ENCODE data around the gene SLC25A34.

SLC25A34 gene

GRCh38 chr1:15703562-15703961 is 32.5 kb upstream of the SLC25A34 start:
- Histone ChIP-seq H3K4me2 (ENCODE audit: insufficient read depth, low read length, poor library complexity, severe bottlenecking) (no peak overlapping the region), H4K8ac (ENCODE audit: low read depth, low read length) (no peak overlapping the region), H2BK5ac (ENCODE audit: low read length) (no peak overlapping the region), H2BK120ac (ENCODE audit: low read depth, low read length) (no peak overlapping the region), H2BK12ac (ENCODE audit: low read length) (no peak overlapping the region), H3K27me3 (ENCODE audit: control insufficient read depth in 3 of 3, insufficient read depth in 3 of 3, low read depth in 1 of 3, low read length in 3 of 3) (no peaks in the 10 kb centered on the region), H3K36me3 (replicated peaks in 1 of 2; ENCODE audit: control insufficient read depth in 2 of 2, insufficient read depth in 2 of 2, low read length in 2 of 2) (peaks cover 0 to 9% of the 10 kb centered on the region in 2 donors), H2AK5ac (ENCODE audit: low read depth, low read length) (no peak overlapping the region), H2AFZ (ENCODE audit: low read length) (no peak overlapping the region), H3K4ac (ENCODE audit: low read length) (no peak overlapping the region), H3K4me3 (ENCODE audit: low read length in 2 of 2) (no peak overlapping the region), H3K27ac (replicated peaks; ENCODE audit: low read length) (no peak overlapping the region), H3K14ac (ENCODE audit: low read length) (no peak overlapping the region), H3K18ac (ENCODE audit: low read length) (peak overlapping the region; percentile 54), H3K79me1 (ENCODE audit: low read depth, low read length) (peaks cover 10% of the 10 kb centered on the region), H3K9me3 (replicated peaks in 1 of 2; ENCODE audit: control insufficient read depth in 2 of 2, insufficient read depth in 1 of 2, low read depth in 1 of 2, low read length in 2 of 2) (peaks cover 0 to 2% of the 10 kb centered on the region in 2 donors), H3K4me1 (ENCODE audit: control insufficient read depth in 2 of 2, insufficient read depth in 1 of 2, low read depth in 1 of 2, low read length in 2 of 2) (peaks cover 0 to 5% of the 10 kb centered on the region in 2 donors), H2BK15ac (ENCODE audit: low read length) (no peak overlapping the region), H3K23ac (ENCODE audit: low read depth, low read length, poor library complexity) (peak overlapping the region; percentile 20), H3K9ac (ENCODE audit: low read depth, low read length, poor library complexity) (no peak overlapping the region), H4K91ac (ENCODE audit: low read depth, low read length, poor library complexity) (no peak overlapping the region)
- DNase-seq (ENCODE audit: low spot score), result no peak
- WGBS, 2 donors (ENCODE audit: extremely low coverage in 2 of 2, insufficient read length in 2 of 2, insufficient replicate concordance in 1 of 2), result no CpG with 5 or more reads among the region's 9 CpGs

GRCh38 chr1:15704526-15705183 is 31.4 kb upstream of the SLC25A34 start:
- Histone ChIP-seq H2BK12ac (ENCODE audit: low read length) (no peak overlapping the region), H2BK120ac (ENCODE audit: low read depth, low read length) (no peak overlapping the region), H3K9ac (ENCODE audit: low read depth, low read length, poor library complexity) (no peak overlapping the region), H3K4me2 (ENCODE audit: insufficient read depth, low read length, poor library complexity, severe bottlenecking) (no peak overlapping the region), H3K27me3 (ENCODE audit: control insufficient read depth in 3 of 3, insufficient read depth in 3 of 3, low read depth in 1 of 3, low read length in 3 of 3) (no peaks in the 10 kb centered on the region), H3K4ac (ENCODE audit: low read length) (no peak overlapping the region), H3K18ac (ENCODE audit: low read length) (no peak overlapping the region), H2BK15ac (ENCODE audit: low read length) (no peak overlapping the region), H2AFZ (ENCODE audit: low read length) (no peak overlapping the region), H3K9me3 (replicated peaks in 1 of 2; ENCODE audit: control insufficient read depth in 2 of 2, insufficient read depth in 1 of 2, low read depth in 1 of 2, low read length in 2 of 2) (peaks cover 0 to 2% of the 10 kb centered on the region in 2 donors), H2BK5ac (ENCODE audit: low read length) (no peak overlapping the region), H3K14ac (ENCODE audit: low read length) (peak overlapping the region; percentile 31), H3K79me1 (ENCODE audit: low read depth, low read length) (peaks cover 10% of the 10 kb centered on the region), H2AK5ac (ENCODE audit: low read depth, low read length) (no peak overlapping the region), H3K36me3 (replicated peaks in 1 of 2; ENCODE audit: control insufficient read depth in 2 of 2, insufficient read depth in 2 of 2, low read length in 2 of 2) (peaks cover 0 to 9% of the 10 kb centered on the region in 2 donors), H4K91ac (ENCODE audit: low read depth, low read length, poor library complexity) (no peak overlapping the region), H3K4me1 (ENCODE audit: control insufficient read depth in 2 of 2, insufficient read depth in 1 of 2, low read depth in 1 of 2, low read length in 2 of 2) (peaks cover 0 to 5% of the 10 kb centered on the region in 2 donors), H3K23ac (ENCODE audit: low read depth, low read length, poor library complexity) (peak overlapping the region; percentile 44), H4K8ac (ENCODE audit: low read depth, low read length) (no peak overlapping the region), H3K4me3 (ENCODE audit: low read length in 2 of 2) (no peak overlapping the region), H3K27ac (replicated peaks; ENCODE audit: low read length) (no peak overlapping the region)
- no CpG with 5 or more reads among the region's 17 CpGs for WGBS, 2 donors (ENCODE audit: extremely low coverage in 2 of 2, insufficient read length in 2 of 2, insufficient replicate concordance in 1 of 2)
- DNase-seq (ENCODE audit: low spot score), result no peak

GRCh38 chr1:15705184-15705566 is 30.9 kb upstream of the SLC25A34 start:
- Histone ChIP-seq H4K91ac (ENCODE audit: low read depth, low read length, poor library complexity) (no peak overlapping the region), H2BK5ac (ENCODE audit: low read length) (no peak overlapping the region), H2AK5ac (ENCODE audit: low read depth, low read length) (no peak overlapping the region), H3K4ac (ENCODE audit: low read length) (no peak overlapping the region), H3K18ac (ENCODE audit: low read length) (no peak overlapping the region), H2BK120ac (ENCODE audit: low read depth, low read length) (no peak overlapping the region), H3K4me3 (ENCODE audit: low read length in 2 of 2) (no peak overlapping the region), H3K23ac (ENCODE audit: low read depth, low read length, poor library complexity) (peak overlapping the region; percentile 44), H3K36me3 (replicated peaks in 1 of 2; ENCODE audit: control insufficient read depth in 2 of 2, insufficient read depth in 2 of 2, low read length in 2 of 2) (peaks cover 0 to 9% of the 10 kb centered on the region in 2 donors), H3K27me3 (ENCODE audit: control insufficient read depth in 3 of 3, insufficient read depth in 3 of 3, low read depth in 1 of 3, low read length in 3 of 3) (no peaks in the 10 kb centered on the region), H3K14ac (ENCODE audit: low read length) (no peak overlapping the region), H4K8ac (ENCODE audit: low read depth, low read length) (no peak overlapping the region), H2AFZ (ENCODE audit: low read length) (no peak overlapping the region), H3K27ac (replicated peaks; ENCODE audit: low read length) (no peak overlapping the region), H3K9ac (ENCODE audit: low read depth, low read length, poor library complexity) (no peak overlapping the region), H3K79me1 (ENCODE audit: low read depth, low read length) (peaks cover 10% of the 10 kb centered on the region), H3K4me2 (ENCODE audit: insufficient read depth, low read length, poor library complexity, severe bottlenecking) (no peak overlapping the region), H2BK15ac (ENCODE audit: low read length) (no peak overlapping the region), H3K4me1 (ENCODE audit: control insufficient read depth in 2 of 2, insufficient read depth in 1 of 2, low read depth in 1 of 2, low read length in 2 of 2) (peaks cover 0 to 5% of the 10 kb centered on the region in 2 donors), H2BK12ac (ENCODE audit: low read length) (no peak overlapping the region), H3K9me3 (replicated peaks in 1 of 2; ENCODE audit: control insufficient read depth in 2 of 2, insufficient read depth in 1 of 2, low read depth in 1 of 2, low read length in 2 of 2) (peaks cover 0 to 2% of the 10 kb centered on the region in 2 donors)
- no CpG with 5 or more reads among the region's 11 CpGs for WGBS, 2 donors (ENCODE audit: extremely low coverage in 2 of 2, insufficient read length in 2 of 2, insufficient replicate concordance in 1 of 2)
- DNase-seq (ENCODE audit: low spot score), result no peak

GRCh38 chr1:15706751-15707150 is 29.3 kb upstream of the SLC25A34 start:
- Histone ChIP-seq H2AFZ (ENCODE audit: low read length) (no peak overlapping the region), H2AK5ac (ENCODE audit: low read depth, low read length) (no peak overlapping the region), H4K8ac (ENCODE audit: low read depth, low read length) (no peak overlapping the region), H3K9ac (ENCODE audit: low read depth, low read length, poor library complexity) (no peak overlapping the region), H3K79me1 (ENCODE audit: low read depth, low read length) (peaks cover 9% of the 10 kb centered on the region), H4K91ac (ENCODE audit: low read depth, low read length, poor library complexity) (no peak overlapping the region), H3K4me2 (ENCODE audit: insufficient read depth, low read length, poor library complexity, severe bottlenecking) (no peak overlapping the region), H3K4ac (ENCODE audit: low read length) (no peak overlapping the region), H3K36me3 (replicated peaks in 1 of 2; ENCODE audit: control insufficient read depth in 2 of 2, insufficient read depth in 2 of 2, low read length in 2 of 2) (peaks cover 0 to 9% of the 10 kb centered on the region in 2 donors), H2BK12ac (ENCODE audit: low read length) (no peak overlapping the region), H3K18ac (ENCODE audit: low read length) (no peak overlapping the region), H3K4me1 (ENCODE audit: control insufficient read depth in 2 of 2, insufficient read depth in 1 of 2, low read depth in 1 of 2, low read length in 2 of 2) (peaks cover 0 to 5% of the 10 kb centered on the region in 2 donors), H3K23ac (ENCODE audit: low read depth, low read length, poor library complexity) (no peak overlapping the region), H2BK5ac (ENCODE audit: low read length) (no peak overlapping the region), H3K27me3 (ENCODE audit: control insufficient read depth in 3 of 3, insufficient read depth in 3 of 3, low read depth in 1 of 3, low read length in 3 of 3) (no peaks in the 10 kb centered on the region), H3K14ac (ENCODE audit: low read length) (no peak overlapping the region), H2BK15ac (ENCODE audit: low read length) (no peak overlapping the region), H3K4me3 (ENCODE audit: low read length in 2 of 2) (no peak overlapping the region), H2BK120ac (ENCODE audit: low read depth, low read length) (no peak overlapping the region), H3K27ac (replicated peaks; ENCODE audit: low read length) (no peak overlapping the region), H3K9me3 (replicated peaks in 1 of 2; ENCODE audit: control insufficient read depth in 2 of 2, insufficient read depth in 1 of 2, low read depth in 1 of 2, low read length in 2 of 2) (peaks cover 0 to 2% of the 10 kb centered on the region in 2 donors)
- no CpG with 5 or more reads among the region's 7 CpGs for WGBS, 2 donors (ENCODE audit: extremely low coverage in 2 of 2, insufficient read length in 2 of 2, insufficient replicate concordance in 1 of 2)
- DNase-seq (ENCODE audit: low spot score), result no peak
